A549 (cell line): Measurements from ENCODE around the gene HBQ1. TPM values are rescaled to one million over a fixed set of nuclear protein-coding genes. Genes with fewer than 3 reads are reported as not detected.

Experiments
- ATAC-seq, 2 experiments: fragments of 200-7000 bp in 1 of 2; fragments of >200 bp in 1 of 2; cut with Nextera tagmentation in 1 of 2; cut with Tn5 transposase in 1 of 2; 3 replicates each; pipeline versions ENCODE4 v1.8.0 to v1.9.1; 2018 to 2020; ENCODE audit warnings: mild to moderate bottlenecking in 1 of 2, moderate library complexity in 1 of 2
- CTCF ChIA-PET: fragments of 300-600 bp; sonication (Branson Sonifier 250); formaldehyde crosslinking; extraction: SDS; loops from one replicate; lab custom pipeline; 2021; ENCODE audit warnings: antibody characterized with exemption, inconsistent platforms; lab: Yijun Ruan, JAX
- POLR2A ChIA-PET: fragments of 350-600 bp; formaldehyde crosslinking; extraction: SDS; loops from one replicate; lab custom pipeline; 2021; ENCODE audit warnings: antibody characterized with exemption, inconsistent platforms; lab: Yijun Ruan, JAX
- DNase-seq, 2 experiments: peaks; one replicate each; pipeline versions ENCODE4 v3.0.0 to v3.0.0-alpha.2; 2011 to 2016; ENCODE audit warnings: low read depth in 1 of 2, low spot score in 1 of 2
- FAIRE-seq: peaks from 2 replicates; lab custom pipeline; 2011; peaks lifted over from hg19 to GRCh38; lab: Jason Lieb, UNC
- H3K27ac ChIP-seq, 2 experiments: fragments of >200 bp; sonication (Bioruptor Twin); formaldehyde crosslinking; 3 replicates each; pipeline ENCODE4 v1.5.1; 2016 to 2017
- H3K4me1 ChIP-seq: fragments of >200 bp; sonication (Bioruptor Twin); formaldehyde crosslinking; 3 replicates; pipeline ENCODE4 v1.6.1; 2016
- H3K4me2 ChIP-seq: fragments of >200 bp; sonication (Bioruptor Twin); formaldehyde crosslinking; 3 replicates; pipeline ENCODE4 v1.6.1; 2016
- H3K4me3 ChIP-seq: fragments of >200 bp; sonication (Bioruptor Twin); formaldehyde crosslinking; 3 replicates; pipeline ENCODE4 v1.5.1; 2016
- H3K9me3 ChIP-seq: fragments of >200 bp; sonication (Bioruptor Twin); formaldehyde crosslinking; 3 replicates; pipeline ENCODE4 v1.6.1; 2016
- BCL3 ChIP-seq: fragments of >200 bp; sonication (Bioruptor Twin); formaldehyde crosslinking; IDR thresholded peaks from 3 replicates; pipeline ENCODE4 v1.6.1; 2016
- CBX2 ChIP-seq: fragments of 200-600 bp; sonication (generic); IDR thresholded peaks from 2 replicates; pipeline ENCODE4 v1.6.1; 2016; ENCODE audit warnings: low read depth, mild to moderate bottlenecking, borderline replicate concordance
- CBX8 ChIP-seq: fragments of 200-600 bp; sonication (generic); IDR thresholded peaks from 2 replicates; pipeline ENCODE4 v1.6.1; 2016
- CTCF ChIP-seq: fragments of >200 bp; sonication (Bioruptor Twin); formaldehyde crosslinking; IDR thresholded peaks from 3 replicates; pipeline ENCODE4 v1.5.1; 2016
- EHMT2 ChIP-seq: fragments of 200-600 bp; sonication (generic); IDR thresholded peaks from 2 replicates; pipeline ENCODE4 v1.6.1; 2016; ENCODE audit warnings: antibody characterized with exemption, low read depth, mild to moderate bottlenecking, moderate library complexity
- HDAC2 ChIP-seq: fragments of 200-600 bp; sonication (generic); IDR thresholded peaks from 2 replicates; pipeline ENCODE4 v1.6.1; 2016
- HOXA7 ChIP-seq: fragments of 250-450 bp; sonication (Bioruptor Pico); IDR thresholded peaks from 2 replicates; pipeline ENCODE4 v1.5.0; 2020; ENCODE audit warnings: mild to moderate bottlenecking, moderate library complexity
- HOXB13 ChIP-seq: fragments of 250-450 bp; sonication (Bioruptor Pico); IDR thresholded peaks from 2 replicates; pipeline ENCODE4 v1.5.0; 2020; ENCODE audit warnings: low read depth, mild to moderate bottlenecking, moderate library complexity
- JUNB ChIP-seq: fragments of >200 bp; sonication (Bioruptor Twin); formaldehyde crosslinking; IDR thresholded peaks from 2 replicates; pipeline ENCODE4 v1.6.1; 2016
- KDM1A ChIP-seq: fragments of 200-600 bp; sonication (generic); IDR thresholded peaks from 2 replicates; pipeline ENCODE4 v1.6.1; 2016; ENCODE audit warnings: low read depth, mild to moderate bottlenecking
- MAFK ChIP-seq: fragments of 450-650 bp; IDR thresholded peaks from 2 replicates; pipeline ENCODE4 v1.6.1; 2014; ENCODE audit not compliant: partially characterized antibody
- MYC ChIP-seq: IDR thresholded peaks from 2 replicates; pipeline ENCODE4 v1.6.1; 2012; ENCODE audit warnings: mild to moderate bottlenecking, inconsistent platforms, low read length, improper control_type of control experiment, borderline replicate concordance
- NFE2L2 ChIP-seq: fragments of 150-350 bp; conservative IDR thresholded peaks from 2 replicates; pipeline ENCODE4 v1.6.1; 2014; ENCODE audit warnings: low read length
- NR3C1 ChIP-seq: fragments of >200 bp; sonication (Bioruptor Twin); formaldehyde crosslinking; IDR thresholded peaks from 3 replicates; pipeline ENCODE4 v1.6.1; 2017
- POLR2A ChIP-seq: IDR thresholded peaks from 2 replicates; pipeline ENCODE4 v1.6.1; 2012; ENCODE audit warnings: mild to moderate bottlenecking, low read length
- POLR2AphosphoS2 ChIP-seq: conservative IDR thresholded peaks from 2 replicates; pipeline ENCODE4 v1.6.1; 2012; ENCODE audit warnings: low read length, improper control_type of control experiment, inconsistent platforms
- RARB ChIP-seq: fragments of 250-450 bp; sonication (Bioruptor Pico); IDR thresholded peaks from 2 replicates; pipeline ENCODE4 v1.8.0; 2021; ENCODE audit warnings: mild to moderate bottlenecking, moderate library complexity
- RCOR1 ChIP-seq: fragments of 150-350 bp; IDR thresholded peaks from 2 replicates; pipeline ENCODE4 v1.6.1; 2014; ENCODE audit warnings: antibody characterized with exemption, low read length, low read depth
- REST ChIP-seq: fragments of 200-600 bp; sonication (generic); IDR thresholded peaks from 2 replicates; pipeline ENCODE4 v1.6.1; 2016; ENCODE audit warnings: antibody characterized with exemption, mild to moderate bottlenecking, moderate library complexity
- RFX5 ChIP-seq: fragments of 450-650 bp; IDR thresholded peaks from 2 replicates; pipeline ENCODE4 v1.7.1; 2014; ENCODE audit warnings: antibody characterized with exemption, mild to moderate bottlenecking, moderate library complexity
- RNF2 ChIP-seq: fragments of 200-600 bp; sonication (generic); IDR thresholded peaks from 2 replicates; pipeline ENCODE4 v1.6.1; 2016; ENCODE audit warnings: low read depth, mild to moderate bottlenecking, antibody characterized with exemption, moderate library complexity, borderline replicate concordance
- TFCP2L1 ChIP-seq: fragments of 250-450 bp; sonication (Bioruptor Pico); IDR thresholded peaks from 2 replicates; pipeline ENCODE4 v1.5.0; 2021; ENCODE audit warnings: mild to moderate bottlenecking
- ZC3H11A ChIP-seq: fragments of 450-650 bp; IDR thresholded peaks from 2 replicates; pipeline ENCODE4 v1.6.1; 2014; ENCODE audit warnings: antibody characterized with exemption, mild to moderate bottlenecking
- WGBS: methylation state at CpG from one replicate; pipeline ENCODE4 v1.1.6; 2017; ENCODE audit errors: missing lambda C conversion rate; 5-methylcytosine and 5-hydroxymethylcytosine counted together
- polyA plus RNA-seq, 4 experiments: library from polyadenylated mRNA; depleted of rRNA in 3 of 4; stranded (reverse); fragments of >200 nt; fragmentation: RNase III in 1 of 4; extraction: RNeasy Plus Mini Kit Qiagen cat#74134 plus additional on column Dnase treatment in 1 of 4; gene quantifications; 2 replicates in 3 of 4; 3 replicates in 1 of 4; pipeline ENCODE4 v1.2.3, GENCODE V29; 2011 to 2017

The HBQ1 gene
- polyA plus RNA-seq, 2 of the 4 experiments (the other 2 are of a cell fraction): 2.0 to 2.8 TPM

- no peak for TF ChIP-seq REST
- TF ChIP-seq TFCP2L1 (CRISPR knock-in tag): no peak
- TF ChIP-seq EHMT2: no peak
- no peak for TF ChIP-seq HOXB13 (CRISPR knock-in tag)
- TF ChIP-seq POLR2AphosphoS2: no peak
- TF ChIP-seq RARB: no peak
- TF ChIP-seq HOXA7: no peak
Observed at GRCh38 chr16:187330-187729, 7.1 kb downstream of the HBQ1 start (continued).

- 76% methylated on average over 8 of the region's 8 CpGs for WGBS
- Histone ChIP-seq H3K9me3 (no peaks in the 10 kb centered on the region), H3K4me1 (no peaks in the 10 kb centered on the region), H3K27ac (no peak overlapping the region), H3K4me3 (no peak overlapping the region)
- CTCF ChIA-PET: interaction anchor here (0.6 to 5.9 kb wide), 10 partner anchors 7 to 173 kb away, joined by 3 to 54 read pairs (median 4); partner anchors contain the start of gene HBQ1
- POLR2A ChIA-PET: no interaction called here
- no peak for DNase-seq
- peak; percentile 35 for TF ChIP-seq CTCF
- no peak for TF ChIP-seq RNF2
- TF ChIP-seq, all 56 proteins: peak for 1
- no peak for FAIRE-seq
- H3K4me2 ChIP-seq: no peak overlapping the region
- ATAC-seq: peak; percentile 59 to 72
Observed at GRCh38 chr16:188674-189073, 8.4 kb downstream of the HBQ1 start.

GRCh38 chr16:189604-190186, 9.4 kb downstream of the HBQ1 start:
- DNase-seq (no peak), ATAC-seq (peak in 1 of 2 experiments; percentile 25; a peak in 3 of 6 replicates), FAIRE-seq (no peak)
- TF ChIP-seq MYC (no peak), JUNB (no peak), BCL3 (no peak), ZC3H11A (no peak), RFX5 (no peak), NR3C1 (no peak), REST (no peak), HOXB13 (CRISPR knock-in tag) (no peak), CBX2 (no peak), HDAC2 (no peak), NFE2L2 (no peak), KDM1A (no peak), MAFK (no peak), POLR2A (no peak), CBX8 (no peak), POLR2AphosphoS2 (no peak; the same call in 1 of the 2 replicates), RCOR1 (no peak)
- ChIA-PET POLR2A (no interaction called here), CTCF (interaction anchor here (0.7 to 5.9 kb wide), 6 partner anchors 8 to 172 kb away, joined by 3 to 54 read pairs (median 8); partner anchors contain the start of gene HBQ1)
- Histone ChIP-seq H3K4me1 (no peaks in the 10 kb centered on the region), H3K4me3 (no peak overlapping the region), H3K4me2 (no peak overlapping the region), H3K9me3 (no peaks in the 10 kb centered on the region), H3K27ac (no peak overlapping the region)
- WGBS: 95% methylated on average over 34 of the region's 34 CpGs
